ENCODE data around the gene DSCAML1.
A peak's percentile ranks its signal among the peaks of the same experiment; 100 is the strongest.
"Not testable (repeated sequence)": the region's sequence is repeated elsewhere in the genome, so short reads cannot be mapped to it uniquely, and the experiment has no call there.

The DSCAML1 gene

GRCh38 chr11:117766026-117766425 lies 31.0 kb downstream of the DSCAML1 start:
- peak in 1 of 58 donors; percentile 20 for DNase-seq

- DNase-seq = no peak
These were observed 31.9 kb downstream of the DSCAML1 start for GRCh38 chr11:117765068-117765467.

- DNase-seq = not testable (repeated sequence)
These were observed 33.6 kb downstream of the DSCAML1 start for GRCh38 chr11:117763465-117763864.

GRCh38 chr11:117761993-117762392 lies 35.0 kb downstream of the DSCAML1 start:
- no peak for DNase-seq

GRCh38 chr11:117759305-117759704 lies 37.7 kb downstream of the DSCAML1 start:
- no peak for DNase-seq

GRCh38 chr11:117754030-117754429 lies 43.0 kb downstream of the DSCAML1 start:
- no peak for DNase-seq

GRCh38 chr11:117752721-117753237 lies 44.2 kb downstream of the DSCAML1 start:
- DNase-seq = no peak

- DNase-seq = no peak
These were observed 44.9 kb downstream of the DSCAML1 start for GRCh38 chr11:117752071-117752470.

GRCh38 chr11:117750916-117751662 lies 45.9 kb downstream of the DSCAML1 start:
- DNase-seq = peak in 19 of 58 donors; percentile 18 to 74 (median 30)

- DNase-seq = no peak
These were observed 46.7 kb downstream of the DSCAML1 start for GRCh38 chr11:117750357-117750756.

- DNase-seq = peak in 1 of 58 donors; percentile 25
These were observed 47.5 kb downstream of the DSCAML1 start for GRCh38 chr11:117749541-117749910.

- DNase-seq = no peak
These were observed 48.1 kb downstream of the DSCAML1 start for GRCh38 chr11:117748771-117749540.

- no peak for DNase-seq
These were observed 49.1 kb downstream of the DSCAML1 start for GRCh38 chr11:117747892-117748291.

- DNase-seq = no peak
These were observed 51.7 kb downstream of the DSCAML1 start for GRCh38 chr11:117745346-117745745.

- DNase-seq = no peak
These were observed 52.4 kb downstream of the DSCAML1 start for GRCh38 chr11:117744471-117745150.

- no peak for DNase-seq
These were observed 53.7 kb downstream of the DSCAML1 start for GRCh38 chr11:117743121-117743815.

- no peak for DNase-seq
These were observed 58.6 kb downstream of the DSCAML1 start for GRCh38 chr11:117738246-117738957.

GRCh38 chr11:117735350-117735977 lies 61.6 kb downstream of the DSCAML1 start:
- peak in 17 of 58 donors; percentile 25 to 78 (median 42) for DNase-seq

- peak in 15 of 58 donors; percentile 21 to 63 (median 36) for DNase-seq
These were observed 62.4 kb downstream of the DSCAML1 start for GRCh38 chr11:117734601-117735024.

GRCh38 chr11:117733316-117733715 lies 63.7 kb downstream of the DSCAML1 start:
- DNase-seq = no peak

Measured in anterior cingulate cortex (tissue), 58 donors.